Panc1 (cell line): ENCODE measurements around the gene PTTG2. TPM values are rescaled to one million over a fixed set of nuclear protein-coding genes. Genes with fewer than 3 reads are reported as not detected.

Source experiments
- ATAC-seq: fragments of 200-7000 bp; cut with Tn5 transposase; 2 replicates; pipeline ENCODE4 v1.9.1; 2020; ENCODE audit warnings: mild to moderate bottlenecking, moderate library complexity
- BruUV-seq: library from RNA; stranded (reverse); fragments of 400-500 nt; replicated peaks from 2 replicates; lab custom pipeline; 2021; lab: Mats Ljungman, UMichigan
- CTCF ChIA-PET: fragments of 300-600 bp; sonication (Branson Sonifier 250); formaldehyde crosslinking; loops from one replicate; lab custom pipeline; 2022; ENCODE audit warnings: antibody characterized with exemption; lab: Charles Lee
- POLR2A ChIA-PET: fragments of 300-600 bp; sonication (Branson Sonifier 250); formaldehyde crosslinking; loops from one replicate; lab custom pipeline; 2022; ENCODE audit warnings: antibody characterized with exemption; lab: Charles Lee
- DNase-seq: peaks from one replicate; pipeline ENCODE4 v3.0.0-alpha.2; 2010; ENCODE audit warnings: low read depth, low spot score
- H3K27ac ChIP-seq: 2 replicates; pipeline ENCODE4 v1.5.1; 2011; ENCODE audit warnings: mild to moderate bottlenecking, low read length, inconsistent platforms
- H3K27me3 ChIP-seq: fragments of 200-500 bp; sonication (Bioruptor generic); 2 replicates; pipeline ENCODE4 v1.6.0; 2014; ENCODE audit warnings: low read length, inconsistent platforms; ENCODE audit not compliant: control insufficient read depth, insufficient read depth
- H3K36me3 ChIP-seq: fragments of 200-500 bp; sonication (Bioruptor generic); 2 replicates; pipeline ENCODE4 v1.5.1; 2014; ENCODE audit warnings: inconsistent platforms, mild to moderate bottlenecking, low read length, moderate library complexity; ENCODE audit not compliant: control insufficient read depth, insufficient read depth
- H3K4me1 ChIP-seq: 2 replicates; pipeline ENCODE4 v1.5.1; 2011; ENCODE audit warnings: inconsistent platforms, mild to moderate bottlenecking, low read length, moderate library complexity; ENCODE audit not compliant: control insufficient read depth, insufficient read depth
- H3K4me3 ChIP-seq, 2 experiments: 2 replicates each; pipeline ENCODE4 v1.5.1; 2011 to 2012; ENCODE audit warnings: low read depth in 2 of 2, low read length in 2 of 2, mild to moderate bottlenecking in 2 of 2, inconsistent platforms in 1 of 2, moderate library complexity in 1 of 2
- H3K9me3 ChIP-seq: fragments of 200-500 bp; sonication (Bioruptor generic); 2 replicates; pipeline ENCODE4 v1.5.1; 2014; ENCODE audit warnings: low read depth, mild to moderate bottlenecking, inconsistent platforms, low read length, moderate library complexity; ENCODE audit not compliant: control insufficient read depth, insufficient read depth
- CTCF ChIP-seq: fragments of 450-650 bp; IDR thresholded peaks from 2 replicates; pipeline ENCODE4 v1.5.1; 2017; ENCODE audit warnings: mild to moderate bottlenecking
- POLR2AphosphoS5 ChIP-seq: IDR thresholded peaks from 2 replicates; pipeline ENCODE4 v1.6.1; 2012; ENCODE audit warnings: mild to moderate bottlenecking, low read depth, low read length, moderate library complexity
- REST ChIP-seq, 2 experiments: IDR thresholded peaks; 2 replicates each; pipeline ENCODE4 v1.6.1; 2011 to 2012; ENCODE audit warnings: low read depth in 2 of 2, control low read depth in 1 of 2, low read length in 1 of 2, mild to moderate bottlenecking in 1 of 2, moderate library complexity in 1 of 2; ENCODE audit not compliant: insufficient read depth in 1 of 2
- SIN3A ChIP-seq: IDR thresholded peaks from 2 replicates; pipeline ENCODE4 v1.6.1; 2012; ENCODE audit warnings: low read depth, mild to moderate bottlenecking, low read length, moderate library complexity, borderline replicate concordance; ENCODE audit not compliant: insufficient read depth
- TCF7L2 ChIP-seq: IDR thresholded peaks from 2 replicates; pipeline ENCODE4 v1.6.1; 2011; ENCODE audit warnings: mild to moderate bottlenecking, low read depth, low read length, inconsistent platforms
- in situ Hi-C: cut with HindIII; loops from 2 replicates; pipeline ENCODE4 v1.10.0; 2016; ENCODE audit warnings: low sequenced_read_pairs, low pct_unique_long_range_greater_than_20kb
- intact Hi-C: fragments of 100-400 bp; cut with micrococcal nuclease; formaldehyde crosslinking; loops from one replicate; pipeline ENCODE4 v1.10.0; 2022; ENCODE audit not compliant: unreplicated experiment
- total RNA-seq: library from RNA; stranded (reverse); gene quantifications from one replicate; pipeline ENCODE4 v1.2.1, GENCODE V29; 2021; ENCODE audit not compliant: unreplicated experiment

The PTTG2 gene
- total RNA-seq, 1 experiment from 2014 or later, result not detected

- no TSS peak for BruUV-seq
- no peak for DNase-seq
- H3K27me3 ChIP-seq, result no peaks in the 10 kb centered on the region
- ChIA-PET CTCF (no interaction called here), POLR2A (no interaction called here)
- no peaks in the 10 kb centered on the region for H3K4me1 ChIP-seq
- no peak overlapping the region for H3K27ac ChIP-seq
- H3K36me3 ChIP-seq, result no peaks in the 10 kb centered on the region
- in situ Hi-C loops (no loop called here), intact Hi-C loops (no loop called here)
- H3K4me3 ChIP-seq, result no peak overlapping the region
- TF ChIP-seq REST (IDR thresholded peaks at IDR 0.05; ENCODE audit: insufficient read depth in 1 of 2, low read depth in 2 of 2, low read length in 1 of 2), result no peak
- no peak for TF ChIP-seq SIN3A
- no peak for TF ChIP-seq CTCF
- TF ChIP-seq TCF7L2, result no peak
- TF ChIP-seq POLR2AphosphoS5, result no peak
- no peak for ATAC-seq
- no peaks in the 10 kb centered on the region for H3K9me3 ChIP-seq
These were observed 25.6 kb upstream of the PTTG2 start for GRCh38 chr4:37934609-37935008.

- TF ChIP-seq POLR2AphosphoS5 (no peak), TCF7L2 (no peak)
- Histone ChIP-seq H3K4me3 (no peak overlapping the region), H3K27ac (no peak overlapping the region), H3K4me1 (no peaks in the 10 kb centered on the region), H3K27me3 (no peaks in the 10 kb centered on the region), H3K9me3 (no peaks in the 10 kb centered on the region), H3K36me3 (no peaks in the 10 kb centered on the region)
- BruUV-seq, result no TSS peak
- in situ Hi-C loops (no loop called here), intact Hi-C loops (no loop called here)
- ATAC-seq (no peak), DNase-seq (no peak)
- ChIA-PET POLR2A (no interaction called here), CTCF (no interaction called here)
These were observed 25.2 kb upstream of the PTTG2 start for GRCh38 chr4:37935026-37935425.

- ChIA-PET CTCF (no interaction called here), POLR2A (no interaction called here)
- DNase-seq (no peak), ATAC-seq (no peak)
- BruUV-seq, result no TSS peak
- TF ChIP-seq SIN3A (no peak), REST (IDR thresholded peaks at IDR 0.05; ENCODE audit: insufficient read depth in 1 of 2, low read depth in 2 of 2, low read length in 1 of 2) (no peak)
- in situ Hi-C loops (no loop called here), intact Hi-C loops (no loop called here)
- H3K4me3 ChIP-seq, result no peak overlapping the region
- no peaks in the 10 kb centered on the region for H3K27me3 ChIP-seq
- H3K36me3 ChIP-seq, result no peaks in the 10 kb centered on the region
- no peaks in the 10 kb centered on the region for H3K9me3 ChIP-seq
- H3K4me1 ChIP-seq, result no peaks in the 10 kb centered on the region
- H3K27ac ChIP-seq, result no peak overlapping the region
These were observed 23.2 kb upstream of the PTTG2 start for GRCh38 chr4:37936889-37937498.
